HG02938 (cell line): Measurements from ENCODE around the gene PRR20E.
"Not testable (repeated sequence)": the region's sequence is repeated elsewhere in the genome, so short reads cannot be mapped to it uniquely, and the experiment has no call there.

Source experiments
- ATAC-seq: cut with Tn5 transposase; IDR thresholded peaks from one replicate; pipeline ENCODE4 v1.9.1; 2021; ENCODE audit warnings: mild to moderate bottlenecking, moderate library complexity; ENCODE audit not compliant: unreplicated experiment

Gene PRR20E

DNA sequence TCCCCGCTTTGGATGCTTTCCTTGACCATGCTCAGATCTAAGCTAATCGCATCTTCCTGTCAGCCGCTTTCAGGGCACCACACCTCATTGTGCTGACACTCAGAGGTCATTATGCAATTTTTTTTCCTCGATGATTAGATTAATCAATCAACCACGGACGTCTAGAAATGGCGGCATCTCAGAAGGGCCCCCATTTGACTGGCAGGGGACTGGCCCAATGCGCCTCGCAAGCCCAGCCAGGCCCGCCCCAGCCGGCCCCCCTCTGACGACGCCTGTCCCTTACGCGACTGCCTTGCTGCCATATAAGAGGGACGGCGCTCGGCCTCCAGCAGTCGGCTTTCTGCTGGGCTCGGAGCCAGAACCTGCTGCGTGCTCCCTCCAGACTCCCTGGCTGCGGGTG, at the start of gene PRR20E:
Gene PRR20E, plus strand, starts transcription at position 301 of the 400 bp plus-strand sequence. CDS start 387 bp downstream, outside the sequence.
- ATAC-seq, result not testable (repeated sequence)

DNA sequence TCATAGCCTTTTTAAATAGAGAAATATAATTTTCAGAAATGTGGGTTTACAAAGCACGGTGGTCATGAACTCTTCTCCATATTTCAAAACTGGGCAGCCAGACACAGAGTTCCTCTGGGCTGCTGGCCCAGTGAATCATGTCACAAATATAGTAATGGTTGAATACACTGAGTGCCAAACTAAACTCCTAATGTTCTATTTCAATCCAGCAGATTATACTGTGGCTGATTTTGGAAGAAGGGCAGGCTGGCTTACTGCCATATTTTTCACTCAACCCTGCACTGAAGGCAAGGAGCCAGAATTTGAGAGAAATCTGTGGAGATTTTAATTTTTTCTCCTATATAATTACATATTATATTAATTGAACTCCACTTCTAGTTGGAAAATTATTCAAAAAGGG, 43.3 kb upstream of the PRR20E start:
- no peak for ATAC-seq

DNA sequence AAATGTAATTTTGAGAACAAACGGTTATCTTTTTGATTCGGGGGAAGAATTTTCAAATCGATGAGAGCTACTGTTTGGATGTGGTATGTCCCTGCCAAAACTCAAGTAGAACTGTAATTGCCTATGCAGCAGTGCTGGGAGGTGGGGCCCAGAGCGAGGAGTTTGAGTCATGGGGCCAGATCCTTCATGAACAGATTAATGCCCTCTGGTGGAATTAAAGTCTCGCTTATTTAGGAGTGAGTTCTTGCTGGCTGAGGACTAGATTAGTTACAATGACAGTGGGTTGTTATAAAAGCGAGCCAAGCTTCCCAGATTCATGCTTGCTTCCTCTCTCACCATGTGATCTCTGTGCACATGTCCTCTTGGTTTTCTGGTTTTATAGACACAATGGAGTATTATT, 38.1 kb upstream of the PRR20E start:
- no peak for ATAC-seq

DNA sequence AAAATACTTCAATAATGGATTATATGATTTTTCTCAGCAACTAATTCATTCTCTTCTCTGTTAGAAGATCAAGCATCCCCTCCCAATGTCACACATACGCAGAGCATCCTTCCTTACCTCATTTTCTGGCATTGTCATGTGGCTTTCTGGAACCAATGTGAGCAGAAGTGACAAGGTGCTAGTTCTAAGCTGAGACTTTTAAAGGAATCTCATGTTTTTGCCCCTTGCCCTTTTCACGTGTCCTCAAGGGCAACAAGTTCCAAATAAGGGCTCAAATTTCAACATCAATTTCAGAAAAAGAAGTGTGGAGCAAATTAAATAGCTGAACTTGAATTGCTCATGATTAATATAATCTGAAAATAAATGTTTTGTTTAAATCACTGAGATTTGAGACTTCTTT, 30.9 kb upstream of the PRR20E start:
- ATAC-seq, result no peak

DNA sequence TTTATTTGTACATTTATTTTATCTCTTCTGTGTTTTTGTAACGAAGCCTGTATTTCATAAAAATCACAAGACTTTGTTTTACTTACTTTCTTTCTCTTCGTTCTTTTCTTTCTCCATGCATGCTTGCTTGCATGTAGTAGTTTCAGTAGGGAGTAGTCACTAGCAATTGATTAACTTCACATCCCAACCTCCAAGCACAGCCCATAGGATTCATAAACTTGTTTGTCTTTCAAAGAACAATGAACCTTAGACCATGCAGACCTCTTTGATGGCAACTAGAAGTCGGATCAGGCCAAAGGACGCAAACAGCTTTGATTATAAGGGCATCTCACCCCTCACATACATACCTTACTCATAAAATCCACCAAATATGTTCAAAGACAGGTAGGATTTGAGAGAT, 29.4 kb upstream of the PRR20E start:
- ATAC-seq, result no peak

DNA sequence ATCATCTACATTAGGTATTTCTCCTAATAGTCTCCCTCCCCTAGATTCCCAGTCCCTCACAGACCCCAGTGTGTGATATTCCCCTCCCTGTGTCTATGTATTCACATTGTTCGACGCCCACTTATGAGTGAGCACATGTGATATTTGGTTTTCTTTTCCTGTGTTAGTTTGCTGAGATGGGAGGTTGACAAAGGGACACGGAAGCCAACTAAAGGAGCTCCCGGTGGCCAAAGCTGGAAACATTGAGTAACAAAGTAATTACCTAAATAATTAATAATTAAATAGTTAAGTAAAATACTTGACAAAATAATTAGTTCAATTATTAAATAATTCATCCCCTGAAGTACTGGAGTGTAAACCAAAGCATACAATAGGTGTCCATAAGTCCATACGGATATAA, 28.0 kb upstream of the PRR20E start:
- no peak for ATAC-seq

DNA sequence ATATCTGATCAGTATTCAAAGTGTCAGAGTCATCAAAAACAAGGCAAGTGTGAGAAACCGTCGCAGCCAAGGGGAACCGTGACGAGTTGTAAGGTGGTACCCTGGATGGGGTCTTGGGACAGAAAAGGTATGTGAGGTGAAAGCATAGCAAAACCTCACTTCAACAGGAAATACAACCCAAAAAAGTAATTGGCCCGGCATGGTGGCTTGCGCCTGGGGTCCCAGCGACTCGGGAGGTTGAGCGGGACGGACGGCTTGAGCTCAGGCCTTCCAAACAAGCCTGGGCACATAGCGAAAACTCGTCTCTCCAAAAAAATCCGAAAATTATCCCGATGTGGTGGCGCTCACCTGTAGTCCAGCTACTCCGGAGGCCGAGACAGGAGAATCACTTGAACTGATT, 27.2 kb upstream of the PRR20E start:
- not testable (repeated sequence) for ATAC-seq

DNA sequence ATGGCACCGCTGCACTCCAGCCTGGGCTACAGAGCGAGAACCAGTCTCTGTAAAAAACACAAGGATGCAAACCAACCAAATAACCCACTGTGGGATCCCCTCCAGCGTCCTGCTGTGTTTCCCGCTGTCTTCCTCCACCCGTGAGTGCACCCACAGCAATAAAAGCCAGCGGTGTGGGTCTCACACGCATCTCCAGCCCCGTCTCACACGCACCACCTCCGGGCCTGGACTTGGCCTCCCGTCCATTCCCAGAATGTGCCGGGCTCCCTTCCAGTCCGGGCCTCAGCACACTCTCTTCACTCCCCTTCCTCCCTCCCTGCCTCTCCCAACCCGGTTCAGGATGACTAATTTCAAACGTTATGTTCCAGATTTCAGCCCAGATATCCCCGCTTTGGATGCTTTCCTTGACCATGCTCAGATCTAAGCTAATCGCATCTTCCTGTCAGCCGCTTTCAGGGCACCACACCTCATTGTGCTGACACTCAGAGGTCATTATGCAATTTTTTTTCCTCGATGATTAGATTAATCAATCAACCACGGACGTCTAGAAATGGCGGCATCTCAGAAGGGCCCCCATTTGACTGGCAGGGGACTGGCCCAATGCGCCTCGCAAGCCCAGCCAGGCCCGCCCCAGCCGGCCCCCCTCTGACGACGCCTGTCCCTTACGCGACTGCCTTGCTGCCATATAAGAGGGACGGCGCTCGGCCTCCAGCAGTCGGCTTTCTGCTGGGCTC, 26.6 kb upstream of the PRR20E start, which contains the start of gene PRR20A:
Gene PRR20A, plus strand, starts transcription at position 684 of the 734 bp plus-strand sequence. CDS start 387 bp downstream, outside the sequence.
- ATAC-seq, result not testable (repeated sequence)

DNA sequence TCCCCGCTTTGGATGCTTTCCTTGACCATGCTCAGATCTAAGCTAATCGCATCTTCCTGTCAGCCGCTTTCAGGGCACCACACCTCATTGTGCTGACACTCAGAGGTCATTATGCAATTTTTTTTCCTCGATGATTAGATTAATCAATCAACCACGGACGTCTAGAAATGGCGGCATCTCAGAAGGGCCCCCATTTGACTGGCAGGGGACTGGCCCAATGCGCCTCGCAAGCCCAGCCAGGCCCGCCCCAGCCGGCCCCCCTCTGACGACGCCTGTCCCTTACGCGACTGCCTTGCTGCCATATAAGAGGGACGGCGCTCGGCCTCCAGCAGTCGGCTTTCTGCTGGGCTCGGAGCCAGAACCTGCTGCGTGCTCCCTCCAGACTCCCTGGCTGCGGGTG, 19.8 kb upstream of the PRR20E start, which contains the start of gene PRR20B:
Gene PRR20B, plus strand, starts transcription at position 301 of the 400 bp plus-strand sequence. CDS start 387 bp downstream, outside the sequence.
- ATAC-seq, result not testable (repeated sequence)

DNA sequence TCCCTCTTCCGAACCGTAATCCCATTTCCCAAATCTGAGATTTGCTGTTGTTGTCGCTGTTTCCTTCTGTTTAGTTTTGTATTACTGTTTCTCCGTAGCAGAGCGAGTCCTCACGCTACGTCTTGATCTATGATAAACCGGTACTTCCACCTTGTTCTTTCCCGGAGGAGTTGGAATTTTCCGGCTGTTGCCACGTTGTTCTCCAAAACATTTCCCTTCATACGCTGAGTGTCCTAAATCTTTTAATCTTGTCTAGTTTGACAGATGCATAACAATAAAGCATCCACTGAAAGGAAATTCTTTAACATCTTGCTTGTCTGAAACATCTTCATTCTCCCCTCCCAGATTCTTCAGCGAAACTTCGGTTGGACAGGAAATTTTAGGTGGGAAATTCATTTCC, 18.9 kb upstream of the PRR20E start:
- ATAC-seq, result not testable (repeated sequence)

DNA sequence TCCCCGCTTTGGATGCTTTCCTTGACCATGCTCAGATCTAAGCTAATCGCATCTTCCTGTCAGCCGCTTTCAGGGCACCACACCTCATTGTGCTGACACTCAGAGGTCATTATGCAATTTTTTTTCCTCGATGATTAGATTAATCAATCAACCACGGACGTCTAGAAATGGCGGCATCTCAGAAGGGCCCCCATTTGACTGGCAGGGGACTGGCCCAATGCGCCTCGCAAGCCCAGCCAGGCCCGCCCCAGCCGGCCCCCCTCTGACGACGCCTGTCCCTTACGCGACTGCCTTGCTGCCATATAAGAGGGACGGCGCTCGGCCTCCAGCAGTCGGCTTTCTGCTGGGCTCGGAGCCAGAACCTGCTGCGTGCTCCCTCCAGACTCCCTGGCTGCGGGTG, 13.2 kb upstream of the PRR20E start, which contains the start of gene PRR20C:
Gene PRR20C, plus strand, starts transcription at position 301 of the 400 bp plus-strand sequence. CDS start 387 bp downstream, outside the sequence.
- not testable (repeated sequence) for ATAC-seq

DNA sequence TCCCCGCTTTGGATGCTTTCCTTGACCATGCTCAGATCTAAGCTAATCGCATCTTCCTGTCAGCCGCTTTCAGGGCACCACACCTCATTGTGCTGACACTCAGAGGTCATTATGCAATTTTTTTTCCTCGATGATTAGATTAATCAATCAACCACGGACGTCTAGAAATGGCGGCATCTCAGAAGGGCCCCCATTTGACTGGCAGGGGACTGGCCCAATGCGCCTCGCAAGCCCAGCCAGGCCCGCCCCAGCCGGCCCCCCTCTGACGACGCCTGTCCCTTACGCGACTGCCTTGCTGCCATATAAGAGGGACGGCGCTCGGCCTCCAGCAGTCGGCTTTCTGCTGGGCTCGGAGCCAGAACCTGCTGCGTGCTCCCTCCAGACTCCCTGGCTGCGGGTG, 6.7 kb upstream of the PRR20E start, which contains the start of gene PRR20D:
Gene PRR20D, plus strand, starts transcription at position 301 of the 400 bp plus-strand sequence. CDS start 387 bp downstream, outside the sequence.
- ATAC-seq, result not testable (repeated sequence)

DNA sequence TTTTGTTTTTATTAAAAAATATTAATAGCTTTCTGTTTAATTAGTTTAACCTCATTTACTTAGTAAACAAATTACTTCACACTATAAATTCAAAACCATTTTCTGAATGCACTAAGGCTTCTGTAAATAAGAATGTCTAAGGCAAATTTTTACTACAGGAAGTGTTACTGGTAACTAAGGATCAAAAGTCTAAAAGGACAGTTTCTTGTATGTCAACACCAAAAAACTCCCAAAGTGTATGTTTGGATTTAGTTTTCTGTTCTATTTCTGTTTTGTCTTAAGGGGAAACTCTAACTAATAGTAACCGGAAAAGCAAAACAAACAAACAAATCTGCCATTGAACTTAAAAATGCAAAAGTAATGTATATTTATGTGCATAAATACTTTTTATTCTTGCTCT, 24.7 kb downstream of the PRR20E start:
- no peak for ATAC-seq

DNA sequence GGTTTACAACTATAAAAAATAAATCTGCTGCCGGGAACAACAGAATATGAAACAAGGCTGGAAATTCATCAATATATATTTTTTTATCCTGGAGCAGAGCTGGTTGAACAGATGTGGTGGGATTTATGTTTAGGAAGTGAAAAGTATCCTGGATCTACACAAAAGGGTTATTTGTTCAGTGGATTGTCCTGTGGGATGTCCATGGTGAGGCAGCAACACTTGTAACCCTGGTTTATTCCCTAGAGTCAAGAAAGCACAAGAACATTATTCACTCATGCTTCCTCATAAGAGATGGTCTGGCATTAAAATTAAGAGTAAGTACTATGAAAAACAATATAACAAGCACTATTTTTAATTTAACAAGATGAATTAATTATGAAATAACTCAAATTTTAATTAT, 46.0 kb downstream of the PRR20E start:
- no peak for ATAC-seq
